Fibroblast of skin of right quadriceps (primary cell): ENCODE results near the gene AAGAB.
"Not testable (repeated sequence)": the region's sequence is repeated elsewhere in the genome, so short reads cannot be mapped to it uniquely, and the experiment has no call there.

ENCODE experiments used
- DNase-seq: peaks from one replicate; pipeline ENCODE4 v3.0.0-alpha.2; 2013

Gene AAGAB

DNA sequence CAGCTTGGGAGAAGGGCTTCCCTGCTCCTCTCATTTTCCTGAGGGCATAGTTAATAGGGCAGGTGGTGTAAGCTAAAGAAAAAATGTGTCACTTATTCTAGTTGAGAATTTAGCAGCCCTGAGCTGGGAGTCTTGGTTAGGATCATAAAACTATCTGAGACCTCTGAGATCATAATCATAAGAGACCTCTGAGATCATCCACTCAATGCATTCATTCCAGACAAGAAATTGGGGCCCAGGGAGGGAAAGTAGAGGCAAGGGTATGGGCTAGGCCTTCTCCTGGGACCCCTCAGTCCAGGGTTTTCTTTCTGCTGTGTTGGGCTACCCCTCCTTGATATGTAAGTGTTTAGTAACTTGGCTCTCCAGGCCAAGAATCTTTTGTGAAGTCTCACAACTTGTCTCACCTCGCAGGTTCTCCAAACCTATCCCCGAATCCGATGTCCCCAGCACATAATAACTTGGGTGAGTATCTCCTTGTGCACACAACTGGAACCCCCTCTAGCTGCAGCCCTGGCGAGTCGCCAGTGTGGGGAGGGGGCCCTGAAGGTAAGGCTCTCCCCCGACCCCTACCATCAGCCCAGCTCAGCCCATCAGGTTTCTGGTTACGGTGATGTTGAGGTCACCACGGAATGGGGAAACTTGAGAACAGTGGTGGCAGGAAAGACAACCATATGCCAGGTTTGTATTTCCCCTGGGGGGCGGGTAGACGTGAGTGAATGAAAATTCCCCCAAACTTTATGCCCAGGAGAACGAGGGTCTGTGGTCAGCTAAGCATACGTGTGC is 84.1 kb downstream of the AAGAB start:
- no peak for DNase-seq

DNA sequence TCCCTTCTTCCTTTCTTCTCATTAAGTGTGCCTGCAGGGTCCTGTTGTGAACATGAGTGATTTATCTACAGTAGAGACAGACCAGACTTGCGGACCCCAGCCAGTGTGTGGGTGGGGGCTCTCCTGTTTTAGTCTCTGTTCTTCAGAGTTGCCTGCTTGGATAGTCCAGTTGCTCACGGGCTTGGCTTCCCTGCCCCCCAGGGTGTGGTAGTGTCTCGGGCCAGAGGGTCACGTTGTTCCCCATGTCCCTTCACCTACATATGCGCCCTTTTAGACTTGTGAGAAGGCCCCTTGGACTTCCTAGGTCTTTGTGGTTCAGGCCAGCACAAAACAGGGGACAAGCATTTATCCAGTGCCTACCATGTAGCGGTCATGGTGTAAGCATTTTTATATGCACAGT is 85.8 kb downstream of the AAGAB start:
- no peak for DNase-seq

DNA sequence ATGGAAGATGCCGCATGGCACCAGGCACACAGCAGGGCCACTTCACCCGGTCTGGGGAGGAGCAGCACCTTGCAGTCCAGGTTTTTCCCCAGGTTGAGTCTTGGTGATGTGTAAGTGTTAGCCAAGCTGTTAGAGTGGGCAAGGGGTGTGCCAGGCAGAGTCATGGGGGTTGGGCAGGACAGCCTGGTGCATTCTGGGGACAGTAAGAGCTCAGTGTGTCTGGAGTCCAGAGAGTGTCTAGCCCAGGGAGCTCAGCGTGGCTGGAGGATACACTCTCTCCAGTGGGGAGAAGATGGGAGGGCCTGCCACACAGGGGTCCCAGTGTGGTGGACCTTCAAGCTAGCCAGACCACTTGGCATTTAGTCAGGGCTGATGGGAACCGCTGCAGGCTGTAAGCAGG is 87.4 kb downstream of the AAGAB start:
- no peak for DNase-seq

DNA sequence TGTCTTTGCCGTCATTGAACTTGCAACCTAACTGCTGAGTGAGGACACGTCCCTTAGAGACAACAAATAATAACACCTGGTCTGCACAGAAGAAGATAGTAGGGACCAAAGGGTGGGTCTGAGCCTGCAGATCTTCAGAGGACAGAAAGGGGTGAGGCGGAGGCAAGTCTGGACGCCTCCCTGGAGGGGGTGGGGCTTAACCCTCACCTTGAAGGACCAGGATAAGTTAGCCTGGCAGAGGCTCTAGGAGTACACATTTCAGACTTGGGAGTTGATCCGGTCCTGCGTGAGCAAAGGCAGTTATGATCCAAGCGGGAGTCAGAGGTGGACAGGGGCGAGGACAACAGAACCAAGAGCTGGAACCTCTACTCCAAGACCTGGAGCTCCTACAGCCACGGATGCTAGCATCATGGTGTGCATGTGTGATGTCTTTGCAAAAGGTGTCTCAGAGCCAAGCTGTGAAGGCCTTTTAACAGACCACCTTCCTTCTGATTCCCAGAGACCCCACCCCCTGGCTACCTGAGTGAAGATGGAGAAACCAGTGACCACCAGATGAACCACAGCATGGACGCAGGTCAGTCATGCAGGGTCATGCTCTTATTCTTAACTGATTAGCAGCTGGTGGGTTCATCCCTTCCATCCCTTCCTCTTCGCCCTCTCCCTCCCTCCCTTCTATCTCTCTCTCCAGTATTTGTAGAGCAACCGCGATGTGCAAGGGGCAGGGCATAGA is 88.0 kb downstream of the AAGAB start:
- no peak for DNase-seq

DNA sequence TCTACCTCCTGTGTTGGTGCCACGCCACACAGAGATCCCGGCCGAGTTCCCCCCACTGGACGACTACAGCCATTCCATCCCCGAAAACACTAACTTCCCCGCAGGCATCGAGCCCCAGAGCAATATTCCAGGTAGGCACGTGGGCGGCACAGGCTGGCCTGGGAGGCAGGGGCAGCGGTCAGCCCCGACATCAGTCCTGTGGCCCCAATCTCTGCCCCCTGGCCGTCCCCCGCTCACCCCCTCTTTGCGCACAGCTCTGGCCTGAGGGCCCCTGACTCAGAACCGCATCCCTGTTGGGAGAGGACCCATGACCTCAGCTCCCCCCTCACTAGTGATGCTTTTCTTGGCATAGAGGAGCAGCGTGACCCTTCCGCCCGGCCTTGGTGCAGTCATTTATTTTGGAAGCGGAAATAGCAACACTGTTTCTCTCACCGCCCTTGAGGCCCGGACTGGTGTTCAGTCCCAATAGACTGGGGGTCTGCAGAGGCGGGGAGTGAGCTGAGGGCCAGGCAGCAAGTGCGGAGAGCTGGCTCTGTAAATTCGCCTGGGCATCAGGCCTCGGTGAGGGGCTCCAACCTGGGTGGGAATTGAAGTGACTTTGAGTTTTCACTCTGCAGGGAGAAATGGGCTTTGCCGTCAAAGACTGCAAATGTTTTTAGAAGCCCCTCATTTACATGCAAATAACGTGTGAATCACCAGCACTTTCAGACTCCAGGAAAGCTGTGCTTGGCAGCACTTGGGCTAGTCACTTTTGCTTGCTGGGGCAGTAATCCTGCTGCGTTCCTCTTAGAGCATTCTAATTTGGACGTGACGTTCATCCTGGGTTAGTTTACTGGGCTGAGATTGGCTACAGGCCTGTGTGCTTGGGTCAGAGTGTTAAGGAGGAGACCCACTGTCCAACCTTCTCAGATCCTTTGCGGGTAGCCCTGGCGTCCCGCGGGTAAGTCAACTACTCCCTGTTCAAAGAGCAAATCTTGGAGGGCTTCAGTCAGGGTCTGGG is 88.9 kb downstream of the AAGAB start:
- no peak for DNase-seq

DNA sequence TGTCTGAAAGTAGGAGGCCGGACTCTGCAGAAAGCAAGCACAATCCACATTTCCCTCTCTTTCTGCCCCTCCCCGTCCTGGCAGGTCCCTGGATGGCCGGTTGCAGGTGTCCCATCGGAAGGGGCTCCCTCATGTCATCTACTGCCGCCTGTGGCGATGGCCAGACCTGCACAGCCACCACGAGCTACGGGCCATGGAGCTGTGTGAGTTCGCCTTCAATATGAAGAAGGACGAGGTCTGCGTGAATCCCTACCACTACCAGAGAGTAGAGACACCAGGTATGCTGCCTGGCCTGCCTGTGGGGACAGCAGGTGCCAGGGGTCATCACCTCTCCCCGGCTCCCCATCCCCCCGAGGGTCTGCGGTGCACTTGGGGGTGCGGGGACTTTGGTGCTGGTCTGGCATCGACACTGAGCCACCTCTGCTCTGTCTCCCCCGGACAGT is 89.6 kb downstream of the AAGAB start:
- no peak for DNase-seq

DNA sequence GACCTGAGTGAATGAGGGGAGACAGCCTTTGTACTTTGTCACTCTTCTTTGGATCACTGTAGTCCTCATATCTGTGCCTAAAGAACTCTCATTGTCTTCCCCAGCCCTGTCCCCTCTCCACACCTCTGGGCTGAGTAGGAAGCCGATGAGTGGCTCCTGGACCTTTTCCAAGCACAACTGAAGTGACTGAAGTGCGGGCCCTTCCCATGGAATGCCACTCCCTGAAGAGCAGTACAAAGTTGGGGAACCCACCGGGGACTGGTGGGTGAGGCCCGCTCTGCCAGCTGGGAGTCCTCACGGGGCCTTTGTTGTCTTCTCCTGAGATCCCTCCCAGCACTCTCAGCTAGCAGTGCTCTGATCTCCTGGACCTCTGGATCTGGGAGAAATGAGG is 90.1 kb downstream of the AAGAB start:
- DNase-seq: no peak

DNA sequence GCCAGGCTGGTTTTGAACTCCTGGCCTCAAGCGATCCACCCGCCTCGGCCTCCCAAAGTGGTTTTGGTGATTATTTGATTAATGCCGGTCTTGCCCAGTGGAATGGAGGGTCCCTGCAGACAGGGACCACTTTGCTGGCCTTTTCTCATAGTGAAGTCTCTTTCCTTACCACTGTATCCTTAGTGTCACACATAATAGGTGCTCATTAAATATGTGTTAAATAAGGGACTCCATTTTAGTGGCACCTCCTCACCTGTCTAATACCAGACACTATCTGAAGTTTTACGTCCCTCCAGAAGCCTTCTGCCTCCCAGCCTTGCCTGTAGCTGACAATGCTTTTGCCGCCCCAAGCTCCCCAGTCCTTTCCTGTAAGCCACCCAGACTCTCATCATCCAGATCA is 91.3 kb downstream of the AAGAB start:
- no peak for DNase-seq

DNA sequence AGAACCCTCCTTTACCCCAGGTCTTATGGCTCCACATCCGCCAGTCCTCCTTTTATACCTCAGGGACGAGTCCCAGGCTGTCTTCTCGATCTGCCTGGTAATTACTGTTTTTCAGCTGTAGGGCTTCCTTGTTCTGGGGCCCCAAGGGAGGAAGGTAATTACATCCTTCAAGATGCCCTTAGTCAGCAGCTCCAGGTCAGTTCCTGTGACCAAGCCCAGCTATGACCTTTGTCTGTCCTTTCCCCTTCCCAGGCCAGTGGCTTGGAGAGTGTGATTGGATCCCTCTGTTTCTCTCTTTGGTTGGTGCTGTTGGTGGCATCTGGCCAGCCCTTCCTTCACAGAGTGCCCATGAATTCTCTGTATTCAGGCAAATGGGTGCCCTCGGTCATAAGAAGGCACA is 92.6 kb downstream of the AAGAB start:
- DNase-seq: no peak

DNA sequence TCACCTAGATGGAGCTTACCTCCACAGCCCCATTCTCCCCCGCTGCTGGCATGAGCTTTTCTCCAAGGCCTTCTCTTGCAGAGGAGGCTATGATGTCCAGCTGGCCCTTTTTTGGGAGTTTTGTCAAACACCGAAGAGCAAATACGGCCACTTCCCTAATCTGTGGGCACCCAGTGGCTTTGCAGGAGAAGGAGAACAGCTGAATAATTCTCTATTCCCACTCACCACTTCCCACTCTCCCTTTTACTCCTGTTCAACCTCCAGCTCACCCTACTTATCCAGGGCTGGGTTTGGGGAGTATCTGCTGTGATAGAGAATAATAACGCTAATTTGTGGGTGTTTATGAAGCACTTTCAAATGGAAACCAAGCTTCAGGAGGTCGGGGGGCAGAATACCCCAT is 93.0 kb downstream of the AAGAB start:
- DNase-seq: no peak

DNA sequence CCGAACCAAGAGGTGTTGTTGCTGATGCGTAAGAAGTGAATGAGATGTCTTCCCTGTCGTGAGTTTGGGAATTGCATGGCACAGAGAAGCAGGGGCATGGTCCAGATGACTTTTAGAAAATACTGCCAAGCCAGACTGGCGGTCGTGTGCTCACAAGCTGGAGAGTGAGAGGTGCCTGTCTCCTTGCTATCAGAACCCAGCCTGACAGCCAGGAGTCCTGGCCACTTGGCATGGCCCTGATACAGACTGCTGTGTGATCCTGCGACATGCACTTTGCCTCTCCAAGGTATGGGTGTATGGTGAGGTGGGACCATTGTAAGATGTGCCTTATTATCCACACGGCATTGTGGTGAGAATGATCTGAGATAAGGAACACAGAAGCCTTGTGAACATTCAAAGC is 96.1 kb downstream of the AAGAB start:
- DNase-seq: no peak

DNA sequence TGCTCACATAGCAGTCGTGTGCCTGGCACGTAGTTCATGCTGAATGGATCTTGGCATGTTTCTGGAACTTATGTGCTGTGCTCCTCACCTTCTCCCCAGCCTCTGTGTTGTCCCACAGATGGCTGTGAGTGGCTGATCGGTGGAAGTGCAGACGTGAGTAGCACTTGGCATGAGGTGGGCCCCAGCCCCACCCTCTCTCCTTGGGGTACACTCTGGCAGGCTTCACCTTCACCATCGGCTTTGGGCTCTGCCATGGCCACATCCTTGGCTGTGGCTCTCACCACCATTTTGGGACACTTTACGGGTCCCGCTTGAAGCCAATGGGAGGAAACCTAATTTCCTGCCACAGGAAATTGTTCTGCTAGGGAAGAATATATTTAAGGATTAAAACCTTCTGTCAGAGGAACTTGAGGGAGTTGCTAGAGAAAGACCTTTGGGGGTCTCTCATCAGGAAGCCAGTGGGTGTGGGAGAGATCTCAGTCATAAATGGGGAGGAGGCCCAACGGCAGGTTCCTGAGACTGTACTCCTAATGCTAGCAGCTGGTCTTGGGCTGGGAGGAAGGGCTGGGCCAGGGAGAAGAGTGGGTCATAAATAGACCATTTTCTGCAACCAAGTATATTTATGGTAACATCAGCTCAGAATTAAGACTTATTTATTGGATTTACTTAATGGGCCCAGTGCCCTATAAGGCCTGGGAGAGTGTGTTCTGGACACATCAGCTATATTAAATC is 96.8 kb downstream of the AAGAB start:
- no peak for DNase-seq

DNA sequence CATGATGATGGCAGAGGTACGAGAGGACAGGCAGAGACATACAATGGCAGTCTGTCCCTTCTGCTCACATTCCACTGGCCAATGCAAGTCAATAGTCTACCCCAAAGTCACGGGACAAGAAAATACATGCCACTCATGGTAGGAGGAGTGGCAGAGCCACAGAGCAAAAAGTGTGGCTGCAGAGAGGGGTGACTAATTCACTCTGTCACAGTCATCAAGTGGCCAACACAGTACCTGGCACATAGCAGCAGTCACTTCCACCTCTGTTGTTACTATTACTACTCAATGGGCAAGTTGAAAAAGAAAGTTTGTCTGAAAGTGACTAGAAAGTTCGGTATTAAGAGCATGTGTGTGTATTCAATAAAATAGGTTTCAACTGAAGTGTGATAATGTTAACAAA is 97.6 kb downstream of the AAGAB start:
- DNase-seq: no peak

DNA sequence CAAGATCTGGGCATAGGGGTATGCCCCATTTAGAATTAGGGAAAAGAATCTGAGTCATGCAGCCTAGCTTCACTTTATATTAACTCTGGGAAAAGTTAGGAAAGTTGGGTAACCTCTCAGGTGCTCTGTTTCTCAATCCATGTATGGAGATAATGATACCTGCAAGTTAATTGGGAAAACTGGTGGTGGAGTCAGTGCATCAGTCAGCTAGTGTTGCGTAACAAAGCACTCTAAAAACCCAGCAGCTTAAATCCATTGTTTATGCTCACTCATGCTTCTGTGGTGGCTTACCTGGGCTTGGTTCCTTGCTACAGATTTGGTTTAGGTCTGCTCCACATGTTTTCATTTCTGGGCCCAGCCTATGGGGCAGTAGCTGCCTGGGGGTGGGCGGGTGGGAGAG is 98.0 kb downstream of the AAGAB start:
- DNase-seq: no peak

DNA sequence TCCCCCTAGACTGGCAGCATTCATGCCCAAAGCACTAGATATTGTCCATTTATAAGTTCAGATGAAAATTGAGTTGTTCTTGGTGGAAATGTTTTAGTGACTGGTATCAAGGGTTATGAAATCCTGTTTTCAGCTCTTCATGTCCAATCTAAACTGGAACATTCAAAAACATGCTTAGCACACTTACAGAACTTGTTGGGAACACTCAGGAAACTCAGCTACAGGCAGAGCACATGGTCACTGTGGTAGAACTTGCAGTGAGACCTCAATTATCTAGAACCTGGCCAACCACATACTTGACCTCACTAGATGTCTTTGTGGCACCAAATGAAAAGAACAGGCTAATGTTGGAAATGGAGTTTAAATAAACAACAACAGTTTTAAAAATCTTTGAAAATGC is 100.2 kb downstream of the AAGAB start:
- no peak for DNase-seq

DNA sequence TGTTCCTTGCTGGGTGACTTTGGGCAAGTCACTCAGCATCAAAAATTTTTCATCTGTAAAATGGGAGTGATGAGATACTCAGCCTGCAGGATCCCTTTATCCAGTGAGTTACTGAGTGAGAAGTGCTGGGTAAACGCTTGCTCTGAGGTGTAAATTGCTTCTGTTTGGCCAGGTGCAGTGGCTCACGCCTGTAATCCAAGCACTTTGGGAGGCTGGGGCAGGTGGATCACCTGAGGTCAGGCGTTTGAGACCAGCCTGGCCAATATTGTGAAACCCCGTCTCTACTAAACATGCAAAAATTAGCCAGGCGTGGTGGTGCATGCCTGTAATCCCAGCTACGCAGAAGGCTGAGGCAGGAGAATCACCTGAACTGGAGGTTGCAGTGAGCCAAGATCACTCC is 101.4 kb downstream of the AAGAB start:
- DNase-seq: not testable (repeated sequence)

DNA sequence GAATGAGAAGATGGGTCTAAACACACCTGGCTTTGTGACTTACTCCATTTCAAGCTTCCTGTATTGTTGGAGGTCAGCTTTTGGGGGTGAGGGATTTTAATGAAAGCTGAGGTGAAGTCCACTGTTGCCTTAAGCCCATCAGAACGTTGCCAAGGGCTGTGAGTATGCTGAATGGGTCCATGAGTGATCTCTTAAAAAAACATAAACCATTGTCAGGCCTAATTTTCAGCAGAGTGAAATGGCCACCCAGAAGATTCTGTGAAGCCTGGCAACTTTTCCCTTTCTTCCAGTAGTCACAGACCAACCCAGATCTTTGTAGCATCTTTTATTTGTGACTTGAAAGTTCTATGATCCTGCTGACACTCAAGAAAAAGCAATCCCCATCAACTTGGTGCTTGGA is 102.0 kb downstream of the AAGAB start:
- DNase-seq: no peak
